ENCODE measurements around the gene BRD2. TPM values are rescaled to one million over a fixed set of nuclear protein-coding genes. Genes with fewer than 3 reads are reported as not detected.

BRD2 gene
- total and polyA plus RNA-seq, 9 of the 15 experiments (the other 6 are each of a cell fraction or from before 2014, with no cell fraction given) = 19.0 to 252 (median 181) TPM

Other genes with a start within 250 kb of the BRD2 start
Only the 7 nearest of the 17 such genes appear.
- 3.5 and 8.6 TPM in 2 replicates for gene TAP1, start 114.9 kb upstream of the BRD2 start, total RNA-seq (2014; rRNA removed)
- 2.6 and 4.2 TPM in 2 replicates for gene TAP1, start 114.9 kb upstream of the BRD2 start, total RNA-seq (2014; rRNA removed; fragmentation: Illumina TruSeq; extraction: Trizol)
- 3.6 and 3.9 TPM in 2 replicates for gene TAP1, start 114.9 kb upstream of the BRD2 start, total RNA-seq (2015; rRNA removed; fragmentation: Illumina TruSeq; extraction: Trizol)
- gene TAP1, start 114.9 kb upstream of the BRD2 start, total RNA-seq (2021) = 5.5 and 6.3 TPM in 2 replicates
- 4.3 and 9.2 TPM in 2 replicates for gene TAP1, start 114.9 kb upstream of the BRD2 start, polyA plus RNA-seq (2011; rRNA removed)
- gene TAP1, start 114.9 kb upstream of the BRD2 start, polyA plus RNA-seq (2014; fragmentation: Illumina TruSeq; extraction: Trizol) = 4.0 and 4.9 TPM in 2 replicates
- gene TAP1, start 114.9 kb upstream of the BRD2 start, polyA plus RNA-seq (2014; fragmentation: Nextera tagmentation; extraction: Ambion mirVana) = 1 to 10 TPM; 1.3 to 1.7 TPM
- 6.0 and 6.9 TPM in 2 replicates for gene TAP1, start 114.9 kb upstream of the BRD2 start, polyA plus RNA-seq (2014; rRNA removed)
- 3.0 TPM in 2 replicates for gene PSMB9, start 114.4 kb upstream of the BRD2 start, total RNA-seq (2014; rRNA removed)
- gene PSMB9, start 114.4 kb upstream of the BRD2 start, total RNA-seq (2014; rRNA removed; fragmentation: Illumina TruSeq; extraction: Trizol) = 1.1 and 1.8 TPM in 2 replicates
- 2.3 and 3.7 TPM in 2 replicates for gene PSMB9, start 114.4 kb upstream of the BRD2 start, total RNA-seq (2015; rRNA removed; fragmentation: Illumina TruSeq; extraction: Trizol)
- 3.2 and 3.4 TPM in 2 replicates for gene PSMB9, start 114.4 kb upstream of the BRD2 start, total RNA-seq (2021)
- 1.7 and 2.6 TPM in 2 replicates for gene PSMB9, start 114.4 kb upstream of the BRD2 start, polyA plus RNA-seq (2011; rRNA removed)
- gene PSMB9, start 114.4 kb upstream of the BRD2 start, polyA plus RNA-seq (2014; fragmentation: Illumina TruSeq; extraction: Trizol) = 1.8 and 2.1 TPM in 2 replicates
- gene PSMB9, start 114.4 kb upstream of the BRD2 start, polyA plus RNA-seq (2014; fragmentation: Nextera tagmentation; extraction: Ambion mirVana) = 1 to 10 TPM; 1.9 to 2.8 TPM
- gene PSMB9, start 114.4 kb upstream of the BRD2 start, polyA plus RNA-seq (2014; rRNA removed) = 2.4 and 2.5 TPM in 2 replicates
- not detected in 2 replicates for gene HLA-DMB, start 27.6 kb upstream of the BRD2 start, total RNA-seq (2014; rRNA removed)
- gene HLA-DMB, start 27.6 kb upstream of the BRD2 start, total RNA-seq (2014; rRNA removed; fragmentation: Illumina TruSeq; extraction: Trizol) = not detected in 2 replicates
- not detected in 2 replicates for gene HLA-DMB, start 27.6 kb upstream of the BRD2 start, total RNA-seq (2015; rRNA removed; fragmentation: Illumina TruSeq; extraction: Trizol)
- gene HLA-DMB, start 27.6 kb upstream of the BRD2 start, total RNA-seq (2021) = 0.18 and 0.38 TPM in 2 replicates
- not detected in 2 replicates for gene HLA-DMB, start 27.6 kb upstream of the BRD2 start, polyA plus RNA-seq (2011; rRNA removed)
- not detected in 2 replicates for gene HLA-DMB, start 27.6 kb upstream of the BRD2 start, polyA plus RNA-seq (2014; fragmentation: Illumina TruSeq; extraction: Trizol)
- gene HLA-DMB, start 27.6 kb upstream of the BRD2 start, polyA plus RNA-seq (2014; fragmentation: Nextera tagmentation; extraction: Ambion mirVana) = not detected
- gene HLA-DMB, start 27.6 kb upstream of the BRD2 start, polyA plus RNA-seq (2014; rRNA removed) = 0.03 TPM in 1 of 2 replicates, not detected in the other
- gene HLA-DMA, start 15.5 kb upstream of the BRD2 start, total RNA-seq (2014; rRNA removed) = 0.23 and 0.33 TPM in 2 replicates
- 0.29 and 0.51 TPM in 2 replicates for gene HLA-DMA, start 15.5 kb upstream of the BRD2 start, total RNA-seq (2014; rRNA removed; fragmentation: Illumina TruSeq; extraction: Trizol)
- 0.58 and 0.60 TPM in 2 replicates for gene HLA-DMA, start 15.5 kb upstream of the BRD2 start, total RNA-seq (2015; rRNA removed; fragmentation: Illumina TruSeq; extraction: Trizol)
- gene HLA-DMA, start 15.5 kb upstream of the BRD2 start, total RNA-seq (2021) = 0.47 and 0.75 TPM in 2 replicates
- 0.13 and 0.28 TPM in 2 replicates for gene HLA-DMA, start 15.5 kb upstream of the BRD2 start, polyA plus RNA-seq (2011; rRNA removed)
- 0.50 and 0.83 TPM in 2 replicates for gene HLA-DMA, start 15.5 kb upstream of the BRD2 start, polyA plus RNA-seq (2014; fragmentation: Illumina TruSeq; extraction: Trizol)
- gene HLA-DMA, start 15.5 kb upstream of the BRD2 start, polyA plus RNA-seq (2014; fragmentation: Nextera tagmentation; extraction: Ambion mirVana) = under 1 TPM; 0.18 to 0.78 TPM
- 0.48 and 1.7 TPM in 2 replicates for gene HLA-DMA, start 15.5 kb upstream of the BRD2 start, polyA plus RNA-seq (2014; rRNA removed)
- gene HLA-DOA, start 41.0 kb downstream of the BRD2 start, total RNA-seq (2014; rRNA removed) = not detected in 2 replicates
- not detected in 2 replicates for gene HLA-DOA, start 41.0 kb downstream of the BRD2 start, total RNA-seq (2014; rRNA removed; fragmentation: Illumina TruSeq; extraction: Trizol)
- not detected in 2 replicates for gene HLA-DOA, start 41.0 kb downstream of the BRD2 start, total RNA-seq (2015; rRNA removed; fragmentation: Illumina TruSeq; extraction: Trizol)
- 0.07 TPM in 1 of 2 replicates, not detected in the other for gene HLA-DOA, start 41.0 kb downstream of the BRD2 start, total RNA-seq (2021)
- not detected in 2 replicates for gene HLA-DOA, start 41.0 kb downstream of the BRD2 start, polyA plus RNA-seq (2011; rRNA removed)
- not detected in 2 replicates for gene HLA-DOA, start 41.0 kb downstream of the BRD2 start, polyA plus RNA-seq (2014; fragmentation: Illumina TruSeq; extraction: Trizol)
- gene HLA-DOA, start 41.0 kb downstream of the BRD2 start, polyA plus RNA-seq (2014; fragmentation: Nextera tagmentation; extraction: Ambion mirVana) = not detected
- gene HLA-DOA, start 41.0 kb downstream of the BRD2 start, polyA plus RNA-seq (2014; rRNA removed) = not detected in 2 replicates
- gene HLA-DPA1, start 105.1 kb downstream of the BRD2 start, total RNA-seq (2014; rRNA removed) = 0.23 TPM in 1 of 2 replicates, not detected in the other
- 0.55 TPM in 1 of 2 replicates, not detected in the other for gene HLA-DPA1, start 105.1 kb downstream of the BRD2 start, total RNA-seq (2014; rRNA removed; fragmentation: Illumina TruSeq; extraction: Trizol)
- 0.30 and 0.51 TPM in 2 replicates for gene HLA-DPA1, start 105.1 kb downstream of the BRD2 start, total RNA-seq (2015; rRNA removed; fragmentation: Illumina TruSeq; extraction: Trizol)
- 0.60 and 1.2 TPM in 2 replicates for gene HLA-DPA1, start 105.1 kb downstream of the BRD2 start, total RNA-seq (2021)
- 0.05 and 0.74 TPM in 2 replicates for gene HLA-DPA1, start 105.1 kb downstream of the BRD2 start, polyA plus RNA-seq (2011; rRNA removed)
- gene HLA-DPA1, start 105.1 kb downstream of the BRD2 start, polyA plus RNA-seq (2014; fragmentation: Illumina TruSeq; extraction: Trizol) = 0.56 and 1.8 TPM in 2 replicates
- gene HLA-DPA1, start 105.1 kb downstream of the BRD2 start, polyA plus RNA-seq (2014; fragmentation: Nextera tagmentation; extraction: Ambion mirVana) = under 1 TPM; 0.46 to 0.49 TPM
- 0.45 and 0.93 TPM in 2 replicates for gene HLA-DPA1, start 105.1 kb downstream of the BRD2 start, polyA plus RNA-seq (2014; rRNA removed)
- gene HLA-DPB1, start 107.4 kb downstream of the BRD2 start, total RNA-seq (2014; rRNA removed) = 0.68 and 3.0 TPM in 2 replicates
- 0.35 and 0.51 TPM in 2 replicates for gene HLA-DPB1, start 107.4 kb downstream of the BRD2 start, total RNA-seq (2014; rRNA removed; fragmentation: Illumina TruSeq; extraction: Trizol)
- gene HLA-DPB1, start 107.4 kb downstream of the BRD2 start, total RNA-seq (2015; rRNA removed; fragmentation: Illumina TruSeq; extraction: Trizol) = 0.51 and 0.98 TPM in 2 replicates
- 0.66 and 1.1 TPM in 2 replicates for gene HLA-DPB1, start 107.4 kb downstream of the BRD2 start, total RNA-seq (2021)
- 0.15 and 0.71 TPM in 2 replicates for gene HLA-DPB1, start 107.4 kb downstream of the BRD2 start, polyA plus RNA-seq (2011; rRNA removed)
- gene HLA-DPB1, start 107.4 kb downstream of the BRD2 start, polyA plus RNA-seq (2014; fragmentation: Illumina TruSeq; extraction: Trizol) = 0.80 and 1.2 TPM in 2 replicates
- gene HLA-DPB1, start 107.4 kb downstream of the BRD2 start, polyA plus RNA-seq (2014; fragmentation: Nextera tagmentation; extraction: Ambion mirVana) = under 1 TPM; 0.07 to 0.18 TPM
- gene HLA-DPB1, start 107.4 kb downstream of the BRD2 start, polyA plus RNA-seq (2014; rRNA removed) = 0.41 and 1.8 TPM in 2 replicates

All from K562 (cell line).